ENCODE measurements around the gene ARID3B.

ARID3B gene

GRCh38 chr15:74608786-74609185 lies 67.8 kb downstream of the ARID3B start:
- TF ChIP-seq FOXP2 (optimal IDR thresholded peaks at IDR 0.05; ENCODE audit: borderline replicate concordance, extremely low read depth, extremely low read length, insufficient read depth) (no peak), REST (IDR thresholded peaks at IDR 0.05; ENCODE audit: insufficient read depth in 1 of 2, low read depth in 2 of 2, low read length in 2 of 2) (no peak), TAF1 (IDR thresholded peaks at IDR 0.05; ENCODE audit: borderline replicate concordance, insufficient read depth, low read length) (no peak), POLR2AphosphoS5 (IDR thresholded peaks at IDR 0.05; ENCODE audit: low read depth, low read length) (no peak), SIN3A (IDR thresholded peaks at IDR 0.05; ENCODE audit: borderline replicate concordance, insufficient read depth, low read length) (no peak)

- TF ChIP-seq FOXP2 (optimal IDR thresholded peaks at IDR 0.05; ENCODE audit: borderline replicate concordance, extremely low read depth, extremely low read length, insufficient read depth): no peak
- TF ChIP-seq TAF1 (IDR thresholded peaks at IDR 0.05; ENCODE audit: borderline replicate concordance, insufficient read depth, low read length): no peak
- no peak for TF ChIP-seq POLR2AphosphoS5 (IDR thresholded peaks at IDR 0.05; ENCODE audit: low read depth, low read length)
- TF ChIP-seq REST (IDR thresholded peaks at IDR 0.05; ENCODE audit: insufficient read depth in 1 of 2, low read depth in 2 of 2, low read length in 2 of 2): no peak
- no peak for TF ChIP-seq SIN3A (IDR thresholded peaks at IDR 0.05; ENCODE audit: borderline replicate concordance, insufficient read depth, low read length)
Measured at GRCh38 chr15:74609938-74610301, 68.9 kb downstream of the ARID3B start.

- TF ChIP-seq REST (IDR thresholded peaks at IDR 0.05; ENCODE audit: insufficient read depth in 1 of 2, low read depth in 2 of 2, low read length in 2 of 2): no peak
- TF ChIP-seq FOXP2 (optimal IDR thresholded peaks at IDR 0.05; ENCODE audit: borderline replicate concordance, extremely low read depth, extremely low read length, insufficient read depth): no peak
- TF ChIP-seq POLR2AphosphoS5 (IDR thresholded peaks at IDR 0.05; ENCODE audit: low read depth, low read length): no peak
- no peak for TF ChIP-seq SIN3A (IDR thresholded peaks at IDR 0.05; ENCODE audit: borderline replicate concordance, insufficient read depth, low read length)
- TF ChIP-seq TAF1 (IDR thresholded peaks at IDR 0.05; ENCODE audit: borderline replicate concordance, insufficient read depth, low read length): no peak
Measured at GRCh38 chr15:74610302-74610951, 69.4 kb downstream of the ARID3B start.

GRCh38 chr15:74611341-74611740 lies 70.3 kb downstream of the ARID3B start:
- TF ChIP-seq REST (IDR thresholded peaks at IDR 0.05; ENCODE audit: insufficient read depth in 1 of 2, low read depth in 2 of 2, low read length in 2 of 2) (no peak), FOXP2 (optimal IDR thresholded peaks at IDR 0.05; ENCODE audit: borderline replicate concordance, extremely low read depth, extremely low read length, insufficient read depth) (no peak), POLR2AphosphoS5 (IDR thresholded peaks at IDR 0.05; ENCODE audit: low read depth, low read length) (no peak), TAF1 (IDR thresholded peaks at IDR 0.05; ENCODE audit: borderline replicate concordance, insufficient read depth, low read length) (no peak), SIN3A (IDR thresholded peaks at IDR 0.05; ENCODE audit: borderline replicate concordance, insufficient read depth, low read length) (no peak)
